NOMO-1 treated with dmso at 0.1 percent for 144 hours (cell line): ENCODE data around the gene EP300.

Experiments used
- DNase-seq: peaks from one replicate; lab custom pipeline; 2025; ENCODE audit not compliant: unreplicated experiment; lab: John Stamatoyannopoulos, UW

EP300 gene

DNA sequence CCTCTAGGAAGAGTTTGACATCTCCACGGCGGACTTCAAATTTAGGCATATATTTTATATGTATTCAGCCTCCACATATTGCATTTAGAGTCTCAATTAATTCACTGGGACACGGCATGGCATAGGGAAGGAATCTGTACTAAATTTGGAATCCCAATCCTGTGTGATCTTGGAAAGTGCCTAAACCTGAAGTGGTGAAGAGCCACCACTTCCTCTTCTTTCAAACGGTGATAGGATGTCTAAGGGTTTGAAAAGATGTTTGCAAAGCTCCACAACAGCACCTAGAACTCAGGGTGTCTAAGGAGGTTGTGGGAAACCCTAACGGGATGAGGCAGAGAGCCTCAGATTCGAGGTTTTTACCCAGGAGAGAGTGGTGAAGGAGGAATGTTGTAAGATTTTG lies 111.7 kb downstream of the EP300 start:
- no peak for DNase-seq

DNA sequence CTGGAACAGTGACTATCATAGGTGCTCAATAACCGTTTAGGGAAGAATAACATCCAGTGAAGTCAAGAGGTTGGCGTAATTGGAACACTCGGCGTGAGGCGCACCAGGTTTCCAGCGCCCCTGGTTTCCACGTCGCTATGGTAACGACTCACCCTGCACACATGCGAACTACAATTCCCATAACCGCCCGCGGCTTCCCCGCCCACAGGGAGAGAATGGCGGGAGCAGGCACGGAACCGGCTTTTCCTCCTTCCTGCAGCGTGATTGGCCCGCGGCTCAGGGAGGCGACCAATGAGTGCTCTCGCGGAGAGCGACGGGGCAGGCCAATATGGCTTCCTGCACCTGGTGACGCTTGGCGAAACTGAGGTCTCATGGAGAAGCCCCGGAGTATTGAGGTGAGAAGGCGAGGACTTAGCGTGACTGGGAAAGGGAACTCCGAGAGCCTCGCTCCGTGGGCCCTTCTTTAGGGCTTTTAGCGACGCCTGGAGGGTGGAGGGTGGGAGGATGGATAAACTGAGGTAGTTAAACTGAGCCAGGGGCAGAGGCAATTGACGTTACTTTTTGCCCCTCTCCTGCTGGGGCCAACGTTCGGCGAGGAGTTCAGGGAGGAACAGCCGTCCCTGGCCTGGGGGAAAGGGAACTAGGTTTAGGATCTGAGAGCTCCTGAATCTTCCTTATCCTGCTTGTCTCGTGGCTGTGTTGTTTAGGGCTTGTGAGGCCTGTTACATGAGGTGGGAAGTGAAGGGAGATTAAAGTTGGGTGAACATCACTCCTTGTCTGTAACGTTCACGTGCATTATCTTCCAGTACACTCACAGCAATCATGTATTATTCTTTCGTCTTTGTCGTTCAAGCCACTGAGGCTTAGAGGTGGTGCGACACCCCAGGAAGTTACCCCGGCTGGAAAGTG lies 112.9 kb downstream of the EP300 start, which contains the start of gene L3MBTL2:
Gene L3MBTL2, plus strand, starts transcription at position 321 of the 909 bp plus-strand sequence. Its CDS starts 51 bp downstream, at position 372.
- DNase-seq, result peak; percentile 95

DNA sequence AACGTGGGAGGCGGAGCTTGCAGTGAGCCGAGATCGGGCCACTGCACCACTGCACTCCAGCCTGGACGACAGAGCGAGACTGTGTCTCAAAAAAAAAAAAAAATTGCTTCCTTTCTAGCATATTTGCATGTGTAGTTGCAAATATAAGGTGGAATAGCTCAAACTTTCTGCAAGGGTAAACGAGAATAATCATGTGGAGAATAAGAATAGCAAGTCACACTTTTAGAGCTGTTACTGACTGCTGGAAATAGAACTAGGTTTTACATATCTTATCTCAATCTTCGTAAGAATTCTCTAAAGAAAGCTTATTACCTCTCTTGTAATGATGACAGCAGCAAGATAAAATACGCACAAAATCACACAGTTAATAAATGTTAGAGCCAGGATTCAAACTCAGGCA lies 114.3 kb downstream of the EP300 start:
- DNase-seq, result no peak

DNA sequence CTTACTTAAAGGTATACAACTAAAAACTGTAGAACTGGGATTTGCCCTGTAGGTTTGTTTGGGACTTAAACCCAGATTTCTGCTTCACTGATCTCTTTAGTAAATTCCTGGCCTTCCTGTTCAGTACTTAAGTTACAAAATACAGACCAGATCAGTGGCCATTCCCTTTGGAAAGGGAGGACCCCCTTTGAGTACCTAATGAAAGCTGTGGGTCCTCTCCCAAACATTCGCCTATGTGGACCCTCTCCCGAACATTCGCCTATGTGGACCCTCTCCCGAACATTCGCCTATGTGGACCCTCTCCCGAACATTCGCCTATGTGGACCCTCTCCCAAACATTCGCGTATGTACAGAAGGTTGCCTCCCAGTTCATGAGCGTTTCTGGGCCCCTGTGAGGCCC lies 123.0 kb downstream of the EP300 start:
- DNase-seq, result no peak

DNA sequence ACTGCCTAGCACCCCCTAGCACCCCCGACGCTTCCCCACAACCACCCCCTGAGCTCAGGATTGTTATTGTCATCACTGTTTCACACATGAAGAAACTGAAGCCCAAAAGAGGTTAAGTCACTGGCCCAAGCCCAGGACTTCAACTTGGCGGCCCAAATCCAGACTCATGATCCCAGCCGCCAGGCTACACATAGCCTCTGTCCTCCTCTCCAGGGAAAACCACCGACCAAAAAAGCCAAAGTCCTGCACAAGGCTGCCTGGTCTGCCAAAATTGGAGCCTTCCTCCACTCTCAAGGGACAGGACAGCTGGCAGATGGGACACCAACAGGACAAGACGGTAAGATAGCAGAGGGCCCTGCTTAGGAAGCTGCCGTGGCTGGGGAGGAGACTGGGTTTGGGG lies 123.5 kb downstream of the EP300 start:
- DNase-seq, result no peak

DNA sequence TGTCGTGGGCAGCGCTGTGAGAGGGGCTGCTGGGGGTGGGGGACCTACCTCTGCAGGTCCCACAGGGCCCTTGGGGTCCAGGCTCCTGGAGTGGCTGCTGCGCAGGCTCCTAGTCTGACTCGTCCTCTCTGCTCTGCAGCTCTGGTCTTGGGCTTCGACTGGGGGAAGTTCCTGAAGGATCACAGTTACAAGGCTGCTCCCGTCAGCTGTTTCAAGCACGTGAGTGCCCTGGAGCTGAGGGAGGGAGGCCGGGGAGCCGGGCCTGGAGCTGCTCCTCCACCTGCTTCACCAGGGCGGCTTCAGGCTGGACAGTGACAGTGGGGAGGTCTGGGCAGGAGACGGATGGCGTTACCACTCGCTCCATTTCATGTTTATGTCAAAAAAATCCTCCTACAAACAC lies 124.6 kb downstream of the EP300 start:
- no peak for DNase-seq

DNA sequence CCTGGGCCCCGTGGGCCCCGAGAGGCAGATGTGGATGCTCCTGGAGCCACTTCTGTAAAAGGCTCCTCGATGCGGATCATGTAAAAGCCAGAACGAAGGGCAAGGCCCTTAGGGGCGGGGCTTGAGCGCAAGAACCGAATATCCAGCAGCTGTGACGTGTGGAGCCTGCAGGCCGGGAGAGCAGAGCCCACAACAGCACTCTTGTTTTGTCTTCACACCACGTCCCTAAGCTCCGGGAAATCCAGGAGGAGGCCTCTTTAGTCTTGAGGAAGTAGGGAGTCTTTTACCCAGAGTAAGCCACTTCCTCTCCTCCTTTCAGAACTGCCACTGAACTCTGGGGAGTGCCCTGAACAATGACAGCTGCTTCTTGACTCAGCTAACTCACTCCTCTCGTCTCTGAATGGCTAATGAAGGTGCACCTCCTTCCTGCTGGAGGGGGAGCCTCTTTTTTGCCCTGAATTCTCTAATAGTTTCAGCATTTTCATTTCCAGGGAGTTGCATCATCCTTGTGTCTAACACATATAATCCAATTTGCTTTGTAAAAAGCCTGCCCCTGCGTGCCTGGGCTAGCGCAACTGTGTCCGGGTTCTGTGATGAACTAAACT lies 125.3 kb downstream of the EP300 start:
- DNase-seq, result peak; percentile 87

DNA sequence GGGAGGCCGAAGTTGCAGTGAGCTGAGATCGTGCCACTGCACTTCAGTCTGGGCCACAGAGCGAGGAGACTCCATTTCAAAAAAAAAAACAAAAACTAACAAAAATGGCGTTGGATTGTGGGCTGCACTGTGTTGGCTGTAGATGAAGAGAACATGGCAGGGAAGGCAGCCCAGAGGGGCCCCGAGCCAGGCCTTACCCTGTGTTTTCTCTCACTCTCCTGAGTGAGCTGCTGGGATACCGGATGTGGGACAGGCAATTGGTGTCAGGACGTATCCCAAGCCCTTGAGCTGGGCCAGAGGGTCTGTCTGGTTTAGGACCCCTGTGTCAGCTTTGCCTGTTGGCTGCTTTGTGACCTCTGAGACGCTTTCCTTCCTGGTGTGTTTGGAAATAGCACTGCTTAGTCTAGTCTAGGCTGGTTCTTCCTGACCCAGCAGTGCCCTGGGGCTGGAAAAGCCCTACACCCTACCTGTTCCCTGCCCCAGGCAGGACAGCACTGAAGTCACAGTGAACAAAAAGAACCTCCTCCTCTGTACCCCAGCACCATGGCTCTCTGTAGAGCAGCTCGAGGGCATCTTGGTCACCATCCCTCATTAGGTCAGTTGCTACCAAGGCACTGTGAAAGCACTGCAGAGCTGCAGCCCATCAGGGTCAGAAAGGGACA lies 130.6 kb downstream of the EP300 start:
- DNase-seq, result no peak

DNA sequence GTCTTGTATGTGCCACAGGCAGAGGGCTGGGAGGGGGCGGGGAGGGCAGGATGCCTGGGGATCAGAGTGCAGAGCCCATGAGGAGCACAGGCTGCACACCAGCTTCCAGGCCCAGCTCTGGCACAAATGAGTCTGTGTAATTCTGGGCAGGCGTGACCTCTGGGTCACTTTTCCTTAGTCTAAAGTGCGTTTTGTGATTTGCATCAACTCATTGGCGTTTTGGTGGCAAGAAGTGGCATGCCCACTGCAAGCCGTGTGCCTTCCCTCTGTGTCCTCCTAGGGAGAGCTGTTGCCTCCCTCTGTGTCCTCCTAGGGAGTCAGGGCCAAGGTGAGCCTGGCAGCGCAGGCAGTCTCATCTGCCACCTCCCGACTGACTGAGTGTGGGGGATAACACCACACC lies 131.1 kb downstream of the EP300 start:
- no peak for DNase-seq

DNA sequence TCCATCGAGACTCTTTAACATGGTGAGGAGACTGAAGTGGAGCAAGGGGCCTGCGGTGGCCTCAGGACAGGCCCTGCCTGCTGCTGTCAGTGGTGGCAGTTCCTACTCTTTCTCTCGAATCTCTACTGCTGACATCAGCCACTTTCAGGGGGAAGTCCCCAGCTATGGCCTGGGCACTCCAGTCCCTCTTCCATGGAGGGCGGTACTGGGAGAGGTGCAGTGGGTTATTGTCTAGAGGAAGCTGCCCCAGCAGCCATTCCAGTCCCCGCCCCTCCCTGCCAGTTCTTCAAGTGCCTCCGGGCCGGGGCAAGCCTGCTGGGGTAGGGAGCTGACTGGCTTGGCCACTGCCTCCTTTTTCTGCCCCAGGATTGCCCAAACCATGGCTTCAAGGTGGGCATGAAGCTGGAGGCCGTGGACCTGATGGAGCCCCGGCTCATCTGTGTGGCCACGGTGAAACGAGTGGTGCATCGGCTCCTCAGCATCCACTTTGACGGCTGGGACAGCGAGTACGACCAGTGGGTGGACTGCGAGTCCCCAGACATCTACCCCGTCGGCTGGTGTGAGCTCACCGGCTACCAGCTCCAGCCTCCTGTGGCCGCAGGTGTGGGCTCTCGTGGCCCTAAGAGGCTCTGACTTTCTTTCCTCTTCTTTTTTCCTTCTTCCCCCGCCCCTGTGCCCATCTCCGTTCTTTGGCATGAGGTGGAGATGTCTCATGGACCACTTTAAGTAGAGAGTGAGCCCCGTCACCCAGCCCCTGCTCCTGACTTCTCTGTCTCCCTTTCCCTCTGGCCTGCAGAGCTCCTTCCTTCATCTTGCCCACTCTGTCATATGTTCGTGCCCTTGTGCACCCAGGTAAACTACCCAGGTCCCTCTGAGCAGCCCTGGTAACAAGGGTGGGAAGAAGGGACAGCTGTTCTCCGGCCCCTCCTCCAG lies 134.6 kb downstream of the EP300 start:
- DNase-seq, result no peak

DNA sequence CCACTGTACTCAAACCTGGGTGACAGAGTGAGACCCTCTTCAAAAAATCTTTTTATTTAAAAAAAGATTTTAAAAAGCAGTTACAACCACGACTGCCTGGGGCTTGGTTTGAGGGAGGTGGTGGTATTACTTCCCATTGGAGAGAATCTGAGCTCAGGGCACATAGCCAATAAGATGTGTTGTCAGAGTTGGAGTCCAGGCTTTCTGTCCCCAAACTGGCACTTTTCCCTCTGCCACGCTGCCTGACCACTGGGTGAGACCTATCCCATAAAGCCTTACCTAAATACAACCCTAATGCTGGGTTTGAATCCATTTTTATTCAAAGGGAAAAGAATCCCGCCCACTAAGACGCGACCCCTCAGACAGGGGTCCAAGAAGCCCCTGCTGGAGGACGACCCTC lies 136.8 kb downstream of the EP300 start:
- DNase-seq, result no peak
